Naive thymus-derived CD4-positive, alpha-beta T cell (primary cell): ENCODE data around the gene KPNA4. TPM values are rescaled to one million over a fixed set of nuclear protein-coding genes. Genes with fewer than 3 reads are reported as not detected.

Experiments
- ATAC-seq: fragments of 150-1000 bp; cut with Tn5 transposase; 2 replicates; pipeline ENCODE4 v1.10.0; 2021; ENCODE audit warnings: mild to moderate bottlenecking, moderate library complexity
- CTCF ChIA-PET: fragments of 350-600 bp; sonication (Branson Sonifier 250); formaldehyde crosslinking; loops from one replicate; lab custom pipeline; 2021; ENCODE audit warnings: antibody characterized with exemption; lab: Charles Lee
- POLR2A ChIA-PET: fragments of 350-600 bp; sonication (Branson Sonifier 250); formaldehyde crosslinking; loops from one replicate; lab custom pipeline; 2021; ENCODE audit warnings: antibody characterized with exemption, inconsistent platforms; lab: Charles Lee
- DNase-seq, 9 donors: peaks; one replicate each; pipeline versions ENCODE4 v3.0.0 to v3.0.0-alpha.2; 2020 to 2022; ENCODE audit warnings: mixed read lengths in 1 of 9
- H3K27ac ChIP-seq: one replicate; pipeline ENCODE4 v1.7.0; 2013; ENCODE audit warnings: mild to moderate bottlenecking, low read depth, low read length, moderate library complexity
- H3K27me3 ChIP-seq, 2 donors: one replicate each; pipeline ENCODE4 v1.7.0; 2013; ENCODE audit warnings: low read length in 2 of 2, mild to moderate bottlenecking in 2 of 2, moderate library complexity in 2 of 2; ENCODE audit not compliant: control insufficient read depth in 2 of 2, insufficient read depth in 2 of 2
- H3K36me3 ChIP-seq, 3 experiments: 1 replicate in 2 of 3; 2 replicates in 1 of 3; pipeline ENCODE4 v1.7.0; 2013; ENCODE audit warnings: low read length in 3 of 3, mild to moderate bottlenecking in 3 of 3, moderate library complexity in 1 of 3; ENCODE audit not compliant: insufficient read depth in 3 of 3, control insufficient read depth in 2 of 3
- H3K4me1 ChIP-seq, 2 donors: one replicate each; pipeline ENCODE4 v1.7.0; 2013; ENCODE audit warnings: low read length in 2 of 2, mild to moderate bottlenecking in 2 of 2, moderate library complexity in 1 of 2; ENCODE audit not compliant: control insufficient read depth in 2 of 2, insufficient read depth in 2 of 2
- H3K4me3 ChIP-seq: 2 replicates; pipeline ENCODE4 v1.7.0; 2013; ENCODE audit warnings: mild to moderate bottlenecking, low read length
- H3K9me3 ChIP-seq, 3 experiments: 1 replicate in 2 of 3; 2 replicates in 1 of 3; pipeline ENCODE4 v1.7.0; 2013; ENCODE audit warnings: low read length in 3 of 3; ENCODE audit not compliant: control insufficient read depth in 2 of 3
- H3K27ac Mint-ChIP-seq, 9 donors: one replicate each; pipeline ENCODE4 v1.8.0; 2020 to 2022; ENCODE audit warnings: mixed read lengths in 9 of 9, mild to moderate bottlenecking in 8 of 9, moderate library complexity in 5 of 9, inconsistent platforms in 2 of 9
- H3K27me3 Mint-ChIP-seq, 5 donors: one replicate each; pipeline ENCODE4 v1.8.0; 2021 to 2022; ENCODE audit warnings: mixed read lengths in 5 of 5, mild to moderate bottlenecking in 1 of 5
- H3K36me3 Mint-ChIP-seq, 5 donors: one replicate each; pipeline ENCODE4 v1.8.0; 2020 to 2022; ENCODE audit warnings: mixed read lengths in 5 of 5, mild to moderate bottlenecking in 3 of 5, inconsistent platforms in 1 of 5
- H3K4me1 Mint-ChIP-seq, 7 donors: one replicate each; pipeline ENCODE4 v1.8.0; 2020 to 2022; ENCODE audit warnings: mixed read lengths in 7 of 7, mild to moderate bottlenecking in 3 of 7, inconsistent platforms in 1 of 7
- H3K4me3 Mint-ChIP-seq, 10 donors: one replicate each; pipeline ENCODE4 v1.8.0; 2020 to 2022; ENCODE audit warnings: mild to moderate bottlenecking in 10 of 10, mixed read lengths in 10 of 10, moderate library complexity in 6 of 10, inconsistent platforms in 2 of 10
- H3K9me3 Mint-ChIP-seq, 11 donors: one replicate each; pipeline ENCODE4 v1.8.0; 2020 to 2022; ENCODE audit warnings: mixed read lengths in 11 of 11, mild to moderate bottlenecking in 4 of 11, inconsistent platforms in 1 of 11, moderate library complexity in 1 of 11
- intact Hi-C, 2 donors: fragments of 100-400 bp; cut with micrococcal nuclease; formaldehyde crosslinking; loops; one replicate each; pipeline ENCODE4 v1.15.1; 2023
- polyA plus RNA-seq, 2 donors: library from polyadenylated mRNA; unstranded; fragments of 300-500 nt; fragmentation: Illumina TruSeq; gene quantifications; one replicate each; pipeline ENCODE4 v1.2.3, GENCODE V29; 2021
- total RNA-seq, 6 experiments: library from RNA in 5 of 6; stranded (reverse) in 5 of 6; gene quantifications; 1 replicate in 5 of 6; 2 replicates in 1 of 6; pipeline ENCODE4 v1.2.3 and lab custom pipeline; 2021 to 2026

KPNA4 gene
- total and polyA plus RNA-seq, 7 experiments from 2014 or later = 5.9 to 55.4 (median 39.5) TPM

- peaks cover 10 to 14% of the 10 kb centered on the region in 2 donors for H3K4me1 ChIP-seq
- no peaks in the 10 kb centered on the region for H3K27me3 ChIP-seq
- intact Hi-C loops = loop anchor here (1.0 to 10.0 kb wide), 11 partner anchors 8 to 1646 kb away; partner anchors contain the start of genes IFT80 (in 2 of the 2), KPNA4 (in 2 of the 2), NMD3 (in 2 of the 2) and SMC4 (in 2 of the 2)
- H3K9me3 ChIP-seq = no peaks in the 10 kb centered on the region
- peak overlapping the region; percentile 74 for H3K27ac ChIP-seq
- DNase-seq (peak in 3 of 9 donors; percentile 5), ATAC-seq (peak; percentile 43)
- H3K4me3 Mint-ChIP-seq = peak overlapping the region; percentile 92 to 100 (median 96)
- H3K4me3 ChIP-seq = peak overlapping the region; percentile 90
- peak overlapping the region; percentile 88 to 96 (median 92) for H3K27ac Mint-ChIP-seq
- ChIA-PET POLR2A (interaction anchor here (0.9 to 2.3 kb wide), 7 partner anchors 10 to 117 kb away, joined by 3 to 12 read pairs (median 6); partner anchors contain the start of genes IFT80, KPNA4 and SMC4), CTCF (interaction anchor here (0.6 to 1.6 kb wide), 3 partner anchors 15 to 417 kb away, joined by 3 to 8 read pairs (median 4); no protein-coding TSS in a partner anchor)
- H3K36me3 Mint-ChIP-seq = peaks cover 4 to 30% (median 5%) of the 10 kb centered on the region in 5 donors
- H3K4me1 Mint-ChIP-seq = peaks cover 8 to 53% (median 46%) of the 10 kb centered on the region in 7 donors
- H3K36me3 ChIP-seq = no peaks in the 10 kb centered on the region
- peaks cover 0 to 2% (median 0%) of the 10 kb centered on the region in 5 donors for H3K27me3 Mint-ChIP-seq
- H3K9me3 Mint-ChIP-seq = peaks cover 0 to 3% (median 0%) of the 10 kb centered on the region in 11 donors
Observed at GRCh38 chr3:160448845-160449635, 116.3 kb downstream of the KPNA4 start.

GRCh38 chr3:160447544-160447943, 117.8 kb downstream of the KPNA4 start:
- Mint-ChIP-seq H3K36me3 (peaks cover 4 to 40% (median 17%) of the 10 kb centered on the region in 5 donors), H3K4me3 (peak overlapping the region in 4 of 10 donors; percentile 6 to 23 (median 16)), H3K4me1 (peaks cover 8 to 60% (median 50%) of the 10 kb centered on the region in 7 donors), H3K27ac (peak overlapping the region in 1 of 9 donors; percentile 26), H3K27me3 (no peaks in the 10 kb centered on the region), H3K9me3 (peaks cover 0 to 3% (median 0%) of the 10 kb centered on the region in 11 donors)
- intact Hi-C loops = loop anchor here in 1 of 2 donors (10.0 kb wide), 1 partner anchor 927 kb away; the partner anchor contains the start of gene SPTSSB
- H3K4me3 ChIP-seq = no peak overlapping the region
- no peak for DNase-seq
- H3K9me3 ChIP-seq = no peaks in the 10 kb centered on the region
- no peak for ATAC-seq
- no peak overlapping the region for H3K27ac ChIP-seq
- POLR2A ChIA-PET = interaction anchor here (1.2 kb wide), 1 partner anchor 11 kb away, joined by 4 read pairs; no protein-coding TSS in a partner anchor
- no peaks in the 10 kb centered on the region for H3K27me3 ChIP-seq
- peaks cover 0 to 4% (median 0%) of the 10 kb centered on the region in 3 experiments for H3K36me3 ChIP-seq
- H3K4me1 ChIP-seq = peaks cover 10 to 14% of the 10 kb centered on the region in 2 donors
- CTCF ChIA-PET = no interaction called here

GRCh38 chr3:160446522-160447056, 118.8 kb downstream of the KPNA4 start:
- no peaks in the 10 kb centered on the region for H3K9me3 ChIP-seq
- ChIA-PET POLR2A (no interaction called here), CTCF (no interaction called here)
- H3K27ac Mint-ChIP-seq = peak overlapping the region in 1 of 9 donors; percentile 60
- H3K9me3 Mint-ChIP-seq = peaks cover 0 to 3% (median 0%) of the 10 kb centered on the region in 11 donors
- H3K27ac ChIP-seq = no peak overlapping the region
- ATAC-seq = no peak
- DNase-seq = no peak
- no peaks in the 10 kb centered on the region for H3K27me3 ChIP-seq
- intact Hi-C loops = loop anchor here in 1 of 2 donors (10.0 kb wide), 1 partner anchor 928 kb away; the partner anchor contains the start of gene SPTSSB
- H3K4me3 ChIP-seq = no peak overlapping the region
- peaks cover 10 to 14% of the 10 kb centered on the region in 2 donors for H3K4me1 ChIP-seq
- H3K27me3 Mint-ChIP-seq = no peaks in the 10 kb centered on the region
- peaks cover 0 to 4% (median 0%) of the 10 kb centered on the region in 3 experiments for H3K36me3 ChIP-seq
- H3K4me1 Mint-ChIP-seq = peaks cover 11 to 66% (median 57%) of the 10 kb centered on the region in 7 donors
- peak overlapping the region in 2 of 10 donors; percentile 6 to 69 for H3K4me3 Mint-ChIP-seq
- H3K36me3 Mint-ChIP-seq = peaks cover 4 to 46% (median 22%) of the 10 kb centered on the region in 5 donors

GRCh38 chr3:160445854-160446253, 119.5 kb downstream of the KPNA4 start:
- Mint-ChIP-seq H3K27ac (peak overlapping the region in 1 of 9 donors; percentile 46), H3K27me3 (no peaks in the 10 kb centered on the region), H3K4me3 (peak overlapping the region in 1 of 10 donors; percentile 53), H3K9me3 (peaks cover 0 to 3% (median 0%) of the 10 kb centered on the region in 11 donors), H3K4me1 (peaks cover 11 to 71% (median 57%) of the 10 kb centered on the region in 7 donors), H3K36me3 (peaks cover 4 to 47% (median 25%) of the 10 kb centered on the region in 5 donors)
- no peak for DNase-seq
- ChIA-PET POLR2A (no interaction called here), CTCF (no interaction called here)
- Histone ChIP-seq H3K9me3 (no peaks in the 10 kb centered on the region), H3K27me3 (no peaks in the 10 kb centered on the region), H3K4me1 (peaks cover 10 to 14% of the 10 kb centered on the region in 2 donors), H3K4me3 (no peak overlapping the region), H3K36me3 (peaks cover 0 to 4% (median 0%) of the 10 kb centered on the region in 3 experiments), H3K27ac (no peak overlapping the region)
- intact Hi-C loops = loop anchor here in 1 of 2 donors (10.0 kb wide), 1 partner anchor 929 kb away; the partner anchor contains the start of gene SPTSSB
- ATAC-seq = no peak

Other genes starting within 250 kb of the KPNA4 start
- gene IFT80, start 166.3 kb downstream of the KPNA4 start, total RNA-seq = 10 to 100 TPM; 19.6 to 36.2 (median 30.4) TPM
- gene IFT80, start 166.3 kb downstream of the KPNA4 start, polyA plus RNA-seq = 10 to 100 TPM in 1 of 2 donors, 1 to 10 TPM in 1; 6.3 to 10.4 TPM
- gene SMC4, start 165.9 kb downstream of the KPNA4 start, total RNA-seq = 100 to 1,000 TPM in 1 of 5 experiments, 10 to 100 TPM in 4; 37.4 to 185 (median 47.9) TPM
- 10 to 100 TPM; 30.1 to 36.2 TPM for gene SMC4, start 165.9 kb downstream of the KPNA4 start, polyA plus RNA-seq
- gene TRIM59, start 115.8 kb downstream of the KPNA4 start, total RNA-seq = 10 to 100 TPM in 4 of 5 experiments, 1 to 10 TPM in 1; 9.8 to 49.2 (median 17.5) TPM
- 10 to 100 TPM; 16.6 to 35.6 TPM for gene TRIM59, start 115.8 kb downstream of the KPNA4 start, polyA plus RNA-seq
- gene ARL14, start 111.6 kb upstream of the KPNA4 start, total RNA-seq = not detected
- not detected for gene ARL14, start 111.6 kb upstream of the KPNA4 start, polyA plus RNA-seq
- 10 to 100 TPM in 1 of 5 experiments, 1 to 10 TPM in 4; 4.0 to 19.1 (median 5.7) TPM for gene PPM1L, start 190.7 kb upstream of the KPNA4 start, total RNA-seq
- gene PPM1L, start 190.7 kb upstream of the KPNA4 start, polyA plus RNA-seq = 1 to 10 TPM in 1 of 2 donors, under 1 TPM in 1; 0.48 to 1.3 TPM